NB4 (cell line): ENCODE measurements around the gene TDRD6.

Experiments
- MYC ChIP-seq: IDR thresholded peaks from 2 replicates; pipeline ENCODE4 v1.6.1; 2011; ENCODE audit warnings: low read depth, low read length
- POLR2A ChIP-seq: IDR thresholded peaks from 2 replicates; pipeline ENCODE4 v1.6.1; 2011; ENCODE audit warnings: mild to moderate bottlenecking; ENCODE audit not compliant: insufficient read length; ENCODE audit errors: extremely low read depth
- TF ChIP-seq, protein P1 (sequence below): IDR thresholded peaks from one replicate; pipeline ENCODE4 v1.5.1; 2012; ENCODE audit warnings: low read depth, low read length
- TF ChIP-seq, protein P2 (sequence below): IDR thresholded peaks from 2 replicates; pipeline ENCODE4 v1.6.1; 2011; ENCODE audit warnings: low read depth, low read length

DNA sequence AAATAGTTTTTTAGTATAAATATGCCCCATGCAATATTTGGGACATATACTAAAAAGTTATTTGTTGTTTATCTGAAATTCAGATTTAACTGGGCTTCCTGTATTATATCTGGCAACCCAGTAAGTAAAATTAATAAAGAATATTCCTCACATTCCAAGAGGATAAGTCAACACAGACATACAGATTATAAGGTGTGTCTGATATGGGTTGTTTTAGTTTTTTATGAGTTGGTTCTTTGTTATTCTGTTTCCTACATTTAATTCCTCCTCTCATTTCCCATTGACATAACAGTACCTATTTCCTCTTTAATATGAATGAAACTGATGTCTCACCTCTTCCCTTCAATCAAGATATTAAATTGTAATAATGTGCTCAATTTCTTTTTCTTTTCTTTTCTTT is 49.2 kb downstream of the TDRD6 start:
- TF ChIP-seq, protein P1, sequence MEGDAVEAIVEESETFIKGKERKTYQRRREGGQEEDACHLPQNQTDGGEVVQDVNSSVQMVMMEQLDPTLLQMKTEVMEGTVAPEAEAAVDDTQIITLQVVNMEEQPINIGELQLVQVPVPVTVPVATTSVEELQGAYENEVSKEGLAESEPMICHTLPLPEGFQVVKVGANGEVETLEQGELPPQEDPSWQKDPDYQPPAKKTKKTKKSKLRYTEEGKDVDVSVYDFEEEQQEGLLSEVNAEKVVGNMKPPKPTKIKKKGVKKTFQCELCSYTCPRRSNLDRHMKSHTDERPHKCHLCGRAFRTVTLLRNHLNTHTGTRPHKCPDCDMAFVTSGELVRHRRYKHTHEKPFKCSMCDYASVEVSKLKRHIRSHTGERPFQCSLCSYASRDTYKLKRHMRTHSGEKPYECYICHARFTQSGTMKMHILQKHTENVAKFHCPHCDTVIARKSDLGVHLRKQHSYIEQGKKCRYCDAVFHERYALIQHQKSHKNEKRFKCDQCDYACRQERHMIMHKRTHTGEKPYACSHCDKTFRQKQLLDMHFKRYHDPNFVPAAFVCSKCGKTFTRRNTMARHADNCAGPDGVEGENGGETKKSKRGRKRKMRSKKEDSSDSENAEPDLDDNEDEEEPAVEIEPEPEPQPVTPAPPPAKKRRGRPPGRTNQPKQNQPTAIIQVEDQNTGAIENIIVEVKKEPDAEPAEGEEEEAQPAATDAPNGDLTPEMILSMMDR, result no peak
- TF ChIP-seq POLR2A, result no peak
- TF ChIP-seq, protein P2, sequence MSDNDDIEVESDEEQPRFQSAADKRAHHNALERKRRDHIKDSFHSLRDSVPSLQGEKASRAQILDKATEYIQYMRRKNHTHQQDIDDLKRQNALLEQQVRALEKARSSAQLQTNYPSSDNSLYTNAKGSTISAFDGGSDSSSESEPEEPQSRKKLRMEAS, result no peak
- TF ChIP-seq MYC, result no peak
